GM12878 (cell line): ENCODE results near the gene PUS7. TPM values are rescaled to one million over a fixed set of nuclear protein-coding genes. Genes with fewer than 3 reads are reported as not detected.

ENCODE experiments used
- ATAC-seq: fragments of 200-7000 bp; cut with Tn5 transposase; 3 replicates; pipeline ENCODE4 v1.9.1; 2020; ENCODE audit warnings: mild to moderate bottlenecking, moderate library complexity
- Bru-seq: library from RNA; stranded (reverse); fragments of 400-500 nt; gene quantifications from one replicate; lab custom pipeline; 2021; lab: Mats Ljungman, UMichigan
- BruChase-seq, 2 experiments: library from RNA; stranded (reverse); fragments of 400-500 nt; gene quantifications; one replicate each; lab custom pipeline; 2021; lab: Mats Ljungman, UMichigan
- BruUV-seq: library from RNA; stranded (reverse); fragments of 400-500 nt; replicated peaks from 2 replicates; lab custom pipeline; 2021; lab: Mats Ljungman, UMichigan
- CTCF ChIA-PET: fragments of 300-600 bp; sonication (Branson Sonifier 250); formaldehyde crosslinking; extraction: SDS; loops from one replicate; lab custom pipeline; 2021; ENCODE audit warnings: inconsistent platforms; lab: Yijun Ruan, JAX
- POLR2A ChIA-PET: fragments of 350-600 bp; formaldehyde crosslinking; extraction: SDS; loops from one replicate; lab custom pipeline; 2021; ENCODE audit warnings: inconsistent platforms; lab: Charles Lee
- RAD21 ChIA-PET: fragments of 300-600 bp; sonication (Branson Sonifier 250); formaldehyde crosslinking; loops from one replicate; lab custom pipeline; 2023; ENCODE audit warnings: antibody characterized with exemption; ENCODE audit not compliant: unreplicated experiment; lab: Charles Lee
- SMC1A ChIA-PET: fragments of 300-600 bp; sonication (Branson Sonifier 250); formaldehyde crosslinking; loops from one replicate; lab custom pipeline; 2023; ENCODE audit not compliant: unreplicated experiment, uncharacterized antibody; lab: Charles Lee
- DNase-seq: peaks from one replicate; pipeline ENCODE4 v3.0.0-alpha.2; 2011; ENCODE audit warnings: low read depth, low spot score
- FAIRE-seq: peaks from 3 replicates; lab custom pipeline; 2011; peaks lifted over from hg19 to GRCh38; lab: Jason Lieb, UNC
- H2AFZ ChIP-seq: 2 replicates; pipeline ENCODE4 v1.6.0; 2011; ENCODE audit warnings: low read depth, low read length, control low read depth; ENCODE audit not compliant: control insufficient read depth
- H3K27ac ChIP-seq: 2 replicates; pipeline ENCODE4 v1.5.1; 2011; ENCODE audit warnings: control low read depth; ENCODE audit not compliant: control insufficient read depth, insufficient read depth
- H3K27me3 ChIP-seq, 2 experiments: replicated peaks in 1 of 2; 2 replicates each; pipeline versions ENCODE4 v1.6.0 to v1.6.1; 2011; ENCODE audit warnings: low read length in 1 of 2; ENCODE audit not compliant: control insufficient read depth in 2 of 2, insufficient read depth in 2 of 2
- H3K36me3 ChIP-seq, 2 experiments: 2 replicates each; pipeline ENCODE4 v1.5.1; 2011; ENCODE audit warnings: low read length in 1 of 2; ENCODE audit not compliant: control insufficient read depth in 2 of 2, insufficient read depth in 2 of 2
- H3K4me1 ChIP-seq: 2 replicates; pipeline ENCODE4 v1.6.1; 2011; ENCODE audit warnings: mild to moderate bottlenecking, low read length, moderate library complexity, mixed read lengths; ENCODE audit not compliant: control insufficient read depth, insufficient read depth
- H3K4me2 ChIP-seq: 2 replicates; pipeline ENCODE4 v1.6.0; 2011; ENCODE audit warnings: control low read depth; ENCODE audit not compliant: control insufficient read depth, insufficient read depth
- H3K4me3 ChIP-seq: fragments of 200-600 bp; sonication (generic); 2 replicates; pipeline ENCODE4 v1.5.1; 2016
- H3K79me2 ChIP-seq: 2 replicates; pipeline ENCODE4 v1.6.0; 2011; ENCODE audit warnings: low read length; ENCODE audit not compliant: control insufficient read depth, insufficient read depth
- H3K9ac ChIP-seq: 2 replicates; pipeline ENCODE4 v1.8.0; 2011; ENCODE audit warnings: low read length, control low read depth, mixed read lengths; ENCODE audit not compliant: control insufficient read depth, insufficient read depth
- H3K9me3 ChIP-seq: replicated peaks from 3 replicates; pipeline ENCODE4 v1.5.1; 2011; ENCODE audit warnings: mild to moderate bottlenecking, low read length; ENCODE audit not compliant: control insufficient read depth, insufficient read depth
- H4K20me1 ChIP-seq: 2 replicates; pipeline ENCODE4 v1.6.0; 2011; ENCODE audit not compliant: control insufficient read depth, insufficient read depth
- BCL3 ChIP-seq: IDR thresholded peaks from 2 replicates; pipeline ENCODE4 v1.6.1; 2011; ENCODE audit warnings: borderline replicate concordance, low read depth, mild to moderate bottlenecking, moderate library complexity, low read length; ENCODE audit not compliant: insufficient read depth, poor library complexity, severe bottlenecking
- BRCA1 ChIP-seq: IDR thresholded peaks from 2 replicates; pipeline ENCODE4 v1.6.1; 2011; ENCODE audit warnings: low read depth, low read length, improper control_type of control experiment
- EZH2 ChIP-seq: IDR thresholded peaks from 2 replicates; pipeline ENCODE4 v1.6.1; 2012; ENCODE audit warnings: low read depth, mild to moderate bottlenecking, control low read depth, inconsistent platforms, low read length, borderline replicate concordance; ENCODE audit not compliant: control insufficient read depth
- HCFC1 ChIP-seq: fragments of 150-350 bp; IDR thresholded peaks from 2 replicates; pipeline ENCODE4 v1.6.1; 2014; ENCODE audit warnings: low read length
- IRF3 ChIP-seq: fragments of 450-650 bp; IDR thresholded peaks from 2 replicates; pipeline ENCODE4 v1.6.1; 2014; ENCODE audit warnings: mild to moderate bottlenecking
- JUNB ChIP-seq: IDR thresholded peaks from 2 replicates; pipeline ENCODE4 v1.6.1; 2016; ENCODE audit warnings: antibody characterized with exemption, mild to moderate bottlenecking
- SIX5 ChIP-seq: IDR thresholded peaks from 2 replicates; pipeline ENCODE4 v1.6.1; 2011; ENCODE audit warnings: mild to moderate bottlenecking, low read depth, low read length, moderate library complexity; ENCODE audit not compliant: severe bottlenecking
- SREBF1 ChIP-seq: IDR thresholded peaks from 2 replicates; pipeline ENCODE4 v1.6.1; 2012; ENCODE audit warnings: mild to moderate bottlenecking, low read length
- SUPT20H ChIP-seq: IDR thresholded peaks from 2 replicates; pipeline ENCODE4 v1.6.1; 2011; ENCODE audit warnings: low read depth, mild to moderate bottlenecking, low read length, moderate library complexity, borderline replicate concordance; ENCODE audit not compliant: control insufficient read depth
- TAF1 ChIP-seq: IDR thresholded peaks from 2 replicates; pipeline ENCODE4 v1.6.1; 2011; ENCODE audit warnings: mild to moderate bottlenecking, low read depth, low read length, borderline replicate concordance
- TCF3 ChIP-seq: IDR thresholded peaks from 2 replicates; pipeline ENCODE4 v1.6.1; 2012; ENCODE audit warnings: low read depth, mild to moderate bottlenecking, low read length, borderline replicate concordance; ENCODE audit not compliant: insufficient read depth
- WRNIP1 ChIP-seq: IDR thresholded peaks from 2 replicates; pipeline ENCODE4 v1.6.1; 2011; ENCODE audit warnings: low read depth, low read length, improper control_type of control experiment, borderline replicate concordance
- ZNF217 ChIP-seq: fragments of 450-650 bp; IDR thresholded peaks from 2 replicates; pipeline ENCODE4 v1.6.1; 2017; ENCODE audit warnings: antibody characterized with exemption, mild to moderate bottlenecking
- ZNF384 ChIP-seq: IDR thresholded peaks from 2 replicates; pipeline ENCODE4 v1.6.1; 2012; ENCODE audit warnings: low read depth, mild to moderate bottlenecking, low read length, improper control_type of control experiment, borderline replicate concordance
- ZSCAN29 ChIP-seq: fragments of 450-650 bp; IDR thresholded peaks from 2 replicates; pipeline ENCODE4 v1.6.1; 2017; ENCODE audit warnings: mild to moderate bottlenecking, moderate library complexity
- WGBS: methylation state at CpG from one replicate; pipeline ENCODE4 v1.1.6; 2016; ENCODE audit warnings: low lambda C conversion rate; ENCODE audit not compliant: insufficient replicate concordance, insufficient coverage; ENCODE audit errors: missing lambda C conversion rate; 5-methylcytosine and 5-hydroxymethylcytosine counted together
- in situ Hi-C: fragments of 300-500 bp; cut with MboI; formaldehyde crosslinking; loops from 9 replicates; pipeline ENCODE4 v1.14.3; 2018; ENCODE audit warnings: mixed read lengths
- intact Hi-C: fragments of 100-400 bp; cut with micrococcal nuclease; formaldehyde crosslinking; loops from one replicate; pipeline ENCODE4 v1.14.2; 2022; ENCODE audit not compliant: unreplicated experiment
- long read RNA-seq, 2 experiments: library from polyadenylated mRNA; unstranded; transcript quantifications; one replicate each; pipeline ENCODE4 v2.0.0, GENCODE V29; 2019 to 2020
- polyA minus RNA-seq, 3 experiments: library from RNA; depleted of rRNA, polyadenylated mRNA; stranded (reverse); fragments of >200 nt; gene quantifications; 2 replicates each; pipeline ENCODE4 v1.2.3, GENCODE V29; 2011
- polyA plus RNA-seq, 11 experiments: library from polyadenylated mRNA; depleted of rRNA in 4 of 11; unstranded in 6 of 11; stranded (reverse) in 5 of 11; fragments of >200 nt; fragmentation: Nextera tagmentation in 4 of 11; fragmentation: Illumina TruSeq in 1 of 11; extraction: Ambion mirVana in 4 of 11; extraction: Trizol in 1 of 11; gene quantifications; 1 replicate in 1 of 11; 2 replicates in 10 of 11; pipeline versions ENCODE4 v1.2.1 to v1.2.3, GENCODE V29; 2011 to 2016; ENCODE audit warnings: inconsistent platforms in 2 of 11, missing spikeins in 2 of 11, low read depth in 1 of 11
- total RNA-seq, 4 experiments: library from RNA; depleted of rRNA in 3 of 4; stranded (reverse); fragments of >200 nt in 3 of 4; fragmentation: Illumina TruSeq in 1 of 4; extraction: Trizol in 1 of 4; gene quantifications; 2 replicates each; pipeline versions ENCODE4 v1.2.1 to v1.2.3, GENCODE V29; 2013 to 2021

PUS7 gene
- total RNA-seq (2013; cell fraction: nucleolus; rRNA removed) = 35.4 and 36.1 TPM in 2 replicates
- total RNA-seq (2014; rRNA removed) (28.5 and 32.1 TPM in 2 replicates), total RNA-seq (2014; rRNA removed; fragmentation: Illumina TruSeq; extraction: Trizol) (28.5 and 29.1 TPM in 2 replicates), total RNA-seq (2021) (20.4 and 21.8 TPM in 2 replicates), polyA plus RNA-seq (2011; rRNA removed) (18.9 and 25.4 TPM in 2 replicates), polyA plus RNA-seq (2014; fragmentation: Illumina TruSeq; extraction: Trizol) (25.2 and 32.3 TPM in 2 replicates), polyA plus RNA-seq (2014; fragmentation: Nextera tagmentation; extraction: Ambion mirVana) (1 to 10 TPM; 5.6 to 6.7 TPM), polyA plus RNA-seq (2014; rRNA removed) (17.5 and 20.2 TPM in 2 replicates), polyA plus RNA-seq (2016; fragmentation: Nextera tagmentation; extraction: Ambion mirVana) (10 to 100 TPM; 23.0 to 24.5 TPM), polyA minus RNA-seq (2011; rRNA and poly(A)+ RNA removed) (8.4 and 9.9 TPM in 2 replicates), Bru-seq, nascent RNA (percentile 64 among the genes with signal in this experiment), BruChase-seq, experiment 1, labeled RNA remaining after a 6-hour chase (percentile 68 among the genes with signal in this experiment), BruChase-seq, experiment 2, labeled RNA remaining after a 2-hour chase (percentile 69 among the genes with signal in this experiment)
- polyA plus RNA-seq (2011; ENCODE audit: low read depth) = 3.5 TPM
- polyA plus RNA-seq (2011; cell fraction: cytosol; rRNA removed) = 7.5 and 9.1 TPM in 2 replicates
- polyA plus RNA-seq (2011; cell fraction: nucleus; rRNA removed) = 14.0 and 19.2 TPM in 2 replicates
- 7.3 and 7.6 TPM in 2 replicates for polyA plus RNA-seq (2012)
- 5.1 and 6.2 TPM in 2 replicates for polyA minus RNA-seq (2011; cell fraction: cytosol; rRNA and poly(A)+ RNA removed)
- polyA minus RNA-seq (2011; cell fraction: nucleus; rRNA and poly(A)+ RNA removed) = 4.1 and 11.6 TPM in 2 replicates
- long read RNA-seq, experiment 1, transcript PUS7-202 (16 exons, 2,356 nt) = major isoform, 9 of 17 reads
- long read RNA-seq, experiment 1, partial matches to known transcripts = 4 of 17 reads
- long read RNA-seq, experiment 1, other reads (novel, unspliced or antisense) = 3 of 17 reads
- long read RNA-seq, experiment 2, transcript PUS7-202 (16 exons, 2,356 nt) = major isoform, 30 of 80 reads
- long read RNA-seq, experiment 2, transcript PUS7-201 (16 exons, 3,480 nt) = minor isoform, 11 of 80 reads
- long read RNA-seq, experiment 2, partial matches to known transcripts = 17 of 80 reads
- long read RNA-seq, experiment 2, other reads (novel, unspliced or antisense) = 22 of 80 reads

- peak; percentile 80 for FAIRE-seq
- in situ Hi-C loops = no loop called here
- no peak for TF ChIP-seq IRF3
- TF ChIP-seq ZSCAN29 = 0 out of 2 replicates have a peak, but pooled peaks have one; percentile 33
- no peak for TF ChIP-seq JUNB
- no peak for TF ChIP-seq SREBF1
- no peak for TF ChIP-seq BRCA1
- no peak for TF ChIP-seq ZNF384
- TF ChIP-seq TCF3 = 0 out of 2 replicates have a peak, but pooled peaks have one; percentile 26
- no peak for TF ChIP-seq SIX5
- no peak for TF ChIP-seq ZNF217
- TF ChIP-seq SUPT20H = no peak
- TF ChIP-seq BCL3 = no peak
- no peak for TF ChIP-seq WRNIP1
- no peak for TF ChIP-seq EZH2
- 0 out of 2 replicates have a peak, but pooled peaks have one; percentile 20 for TF ChIP-seq TAF1
- no peak for TF ChIP-seq HCFC1
These were observed at the start of gene PUS7 for GRCh38 chr7:105521717-105522463. Gene PUS7, minus strand, starts transcription at chr7:105522271. Its CDS starts 13,759 bp downstream, at chr7:105508512.

More at GRCh38 chr7:105521717-105522463, at the start of gene PUS7:
- peak within 1 kb of the TSS; percentile 94 for H3K4me3 ChIP-seq
- ATAC-seq (peak; percentile 93), DNase-seq (no peak)
- ChIA-PET POLR2A (interaction anchor here (0.6 to 2.7 kb wide), 2 partner anchors 10 to 141 kb away, joined by 4 to 8 read pairs; partner anchors contain the start of gene RINT1), RAD21 (no interaction called here), SMC1A (interaction anchor here (2.1 kb wide), 1 partner anchor 10 kb away, joined by 9 read pairs; the partner anchor contains the start of gene RINT1), CTCF (interaction anchor here (1.0 to 1.5 kb wide), 2 partner anchors 10 kb away, joined by 4 read pairs; partner anchors contain the start of gene RINT1)
- H3K4me2 ChIP-seq = peak within 1 kb of the TSS; percentile 94
- H3K9me3 ChIP-seq = no peaks in the 10 kb centered on the region
- peak within 1 kb of the TSS; percentile 55 for H3K9ac ChIP-seq
- peaks cover 7% of the 10 kb centered on the region; the same call in 1 of the 2 replicates for H3K4me1 ChIP-seq
- H3K27me3 ChIP-seq = no peaks in the 10 kb centered on the region; a peak in 1 of 4 replicates
- intact Hi-C loops = loop anchor here (10.0 kb wide), 1 partner anchor 867 kb away; no protein-coding TSS in a partner anchor
- under 1% methylated on average over 61 of the region's 96 CpGs for WGBS
- H3K27ac ChIP-seq = peak within 1 kb of the TSS; percentile 46
- no peaks in the 10 kb centered on the region for H4K20me1 ChIP-seq
- BruUV-seq = no TSS peak
- peaks cover 21% of the 10 kb centered on the region for H3K79me2 ChIP-seq
- no peaks in the 10 kb centered on the region; a peak in 1 of 4 replicates for H3K36me3 ChIP-seq
- H2AFZ ChIP-seq = peak within 1 kb of the TSS; percentile 97
